SU-DHL-6 (cell line): Measurements from ENCODE around the gene SIGLEC14.

Experiments used
- H2AFZ ChIP-seq: fragments of 200-600 bp; sonication (generic); 2 replicates; pipeline ENCODE4 v1.6.1; 2014; ENCODE audit warnings: low read depth, mild to moderate bottlenecking, moderate library complexity, mixed read lengths, antibody characterized with exemption, low read length; ENCODE audit not compliant: severe bottlenecking
- H3F3A ChIP-seq: fragments of 200-600 bp; shearing (Covaris generic); 2 replicates; pipeline ENCODE4 v1.6.0; 2016; ENCODE audit warnings: antibody characterized with exemption, mild to moderate bottlenecking; ENCODE audit not compliant: insufficient read depth
- H3K27ac ChIP-seq: fragments of 200-600 bp; sonication (generic); 2 replicates; pipeline ENCODE4 v1.5.1; 2016; ENCODE audit warnings: low read depth, mild to moderate bottlenecking, low read length, moderate library complexity, mixed read lengths
- H3K27me3 ChIP-seq: fragments of 200-600 bp; sonication (generic), shearing (Covaris generic); 2 replicates; pipeline ENCODE4 v1.6.0; 2014; ENCODE audit warnings: mild to moderate bottlenecking, low read length
- H3K36me3 ChIP-seq: fragments of 200-600 bp; sonication (generic); 2 replicates; pipeline ENCODE4 v1.6.1; 2014; ENCODE audit warnings: mild to moderate bottlenecking, low read length, mixed read lengths
- H3K4me2 ChIP-seq: fragments of 300-600, 200-600 bp; shearing (Covaris generic), sonication (generic); 2 replicates; pipeline ENCODE4 v1.6.0; 2014; ENCODE audit warnings: low read length, low read depth, mild to moderate bottlenecking; ENCODE audit not compliant: poor library complexity, severe bottlenecking
- H3K4me3 ChIP-seq: fragments of 200-600 bp; sonication (generic); 2 replicates; pipeline ENCODE4 v1.5.1; 2014; ENCODE audit warnings: antibody characterized with exemption, low read length, mild to moderate bottlenecking, mixed read lengths; ENCODE audit not compliant: insufficient read depth, poor library complexity, severe bottlenecking
- H3K79me2 ChIP-seq: fragments of 200-600 bp; sonication (generic); 2 replicates; pipeline ENCODE4 v1.6.1; 2014; ENCODE audit warnings: mild to moderate bottlenecking, low read length, moderate library complexity; ENCODE audit not compliant: insufficient read depth
- H3K9ac ChIP-seq: fragments of 200-600 bp; sonication (generic); 2 replicates; pipeline ENCODE4 v1.7.0; 2014; ENCODE audit warnings: mild to moderate bottlenecking, low read length
- H3K9me2 ChIP-seq: fragments of 200-600 bp; sonication (generic); replicated peaks from 2 replicates; pipeline ENCODE4 v1.6.1; 2014; ENCODE audit warnings: low read length; ENCODE audit not compliant: insufficient read depth
- H3K9me3 ChIP-seq: fragments of 200-600 bp; sonication (generic); 2 replicates; pipeline ENCODE4 v1.6.1; 2014; ENCODE audit warnings: low read length, mixed read lengths; ENCODE audit not compliant: insufficient read depth
- H4K20me1 ChIP-seq: fragments of 200-600 bp; sonication (generic); 2 replicates; pipeline ENCODE4 v1.6.1; 2014; ENCODE audit warnings: low read depth, mild to moderate bottlenecking, antibody characterized with exemption, low read length, moderate library complexity, mixed read lengths
- EZH2phosphoT487 ChIP-seq: fragments of 200-600 bp; sonication (generic), shearing (Covaris generic); conservative IDR thresholded peaks from 2 replicates; pipeline ENCODE4 v1.6.1; 2018; ENCODE audit warnings: mild to moderate bottlenecking, antibody characterized with exemption, low read length, moderate library complexity, mixed read lengths
- TF ChIP-seq, protein P1 (sequence below): fragments of 200-600 bp; sonication (generic); IDR thresholded peaks from one replicate; pipeline ENCODE4 v1.5.1; 2017; ENCODE audit warnings: antibody characterized with exemption, mild to moderate bottlenecking, low read length, moderate library complexity; ENCODE audit not compliant: insufficient read depth, poor library complexity, severe bottlenecking

Gene SIGLEC14

DNA sequence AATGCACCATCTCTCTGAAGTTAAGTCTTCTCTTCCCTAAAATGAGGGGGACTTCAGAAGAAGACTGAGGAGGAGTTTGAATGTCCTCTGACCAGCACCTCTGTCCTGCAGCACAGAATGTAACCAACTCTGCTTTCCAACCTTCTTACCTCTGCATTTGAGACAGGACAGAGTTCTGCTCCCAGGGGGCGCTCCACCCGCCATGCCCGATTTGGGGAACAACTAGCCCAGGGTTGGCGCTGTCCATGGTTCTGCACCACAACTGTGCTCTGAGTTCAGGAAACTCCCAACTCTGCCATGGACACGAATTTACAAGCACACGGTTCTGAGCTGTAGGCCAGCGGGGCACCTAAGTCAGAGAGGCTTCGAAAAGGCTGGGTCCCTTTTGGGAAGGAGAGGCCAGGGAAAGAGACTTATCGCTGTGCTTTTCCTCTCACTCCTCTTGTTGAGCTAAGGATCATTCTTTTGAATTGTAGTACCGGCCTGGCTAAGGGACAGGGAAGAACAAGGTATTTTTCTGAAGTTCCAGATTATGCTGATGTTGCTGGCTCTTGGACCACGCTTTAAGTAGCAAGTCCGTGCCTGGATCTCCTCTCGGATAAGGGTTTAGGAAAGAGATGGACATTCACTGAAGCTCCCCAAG, 38.6 kb downstream of the SIGLEC14 start:
- no peaks in the 10 kb centered on the region for H3K36me3 ChIP-seq
- H4K20me1 ChIP-seq = no peaks in the 10 kb centered on the region
- H3K79me2 ChIP-seq = no peaks in the 10 kb centered on the region
- TF ChIP-seq, protein P1, sequence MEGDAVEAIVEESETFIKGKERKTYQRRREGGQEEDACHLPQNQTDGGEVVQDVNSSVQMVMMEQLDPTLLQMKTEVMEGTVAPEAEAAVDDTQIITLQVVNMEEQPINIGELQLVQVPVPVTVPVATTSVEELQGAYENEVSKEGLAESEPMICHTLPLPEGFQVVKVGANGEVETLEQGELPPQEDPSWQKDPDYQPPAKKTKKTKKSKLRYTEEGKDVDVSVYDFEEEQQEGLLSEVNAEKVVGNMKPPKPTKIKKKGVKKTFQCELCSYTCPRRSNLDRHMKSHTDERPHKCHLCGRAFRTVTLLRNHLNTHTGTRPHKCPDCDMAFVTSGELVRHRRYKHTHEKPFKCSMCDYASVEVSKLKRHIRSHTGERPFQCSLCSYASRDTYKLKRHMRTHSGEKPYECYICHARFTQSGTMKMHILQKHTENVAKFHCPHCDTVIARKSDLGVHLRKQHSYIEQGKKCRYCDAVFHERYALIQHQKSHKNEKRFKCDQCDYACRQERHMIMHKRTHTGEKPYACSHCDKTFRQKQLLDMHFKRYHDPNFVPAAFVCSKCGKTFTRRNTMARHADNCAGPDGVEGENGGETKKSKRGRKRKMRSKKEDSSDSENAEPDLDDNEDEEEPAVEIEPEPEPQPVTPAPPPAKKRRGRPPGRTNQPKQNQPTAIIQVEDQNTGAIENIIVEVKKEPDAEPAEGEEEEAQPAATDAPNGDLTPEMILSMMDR = peak; percentile 53
- TF ChIP-seq EZH2phosphoT487 = no peak
- no peaks in the 10 kb centered on the region for H3K9me2 ChIP-seq
- H3K4me2 ChIP-seq = peak overlapping the region; percentile 51
- H3K27me3 ChIP-seq = no peaks in the 10 kb centered on the region
- no peak overlapping the region for H3K9ac ChIP-seq
- H3K27ac ChIP-seq = peak overlapping the region; percentile 89
- no peak overlapping the region for H2AFZ ChIP-seq
- H3K9me3 ChIP-seq = no peaks in the 10 kb centered on the region
- peaks cover 6% of the 10 kb centered on the region for H3F3A ChIP-seq
- H3K4me3 ChIP-seq = no peak overlapping the region

DNA sequence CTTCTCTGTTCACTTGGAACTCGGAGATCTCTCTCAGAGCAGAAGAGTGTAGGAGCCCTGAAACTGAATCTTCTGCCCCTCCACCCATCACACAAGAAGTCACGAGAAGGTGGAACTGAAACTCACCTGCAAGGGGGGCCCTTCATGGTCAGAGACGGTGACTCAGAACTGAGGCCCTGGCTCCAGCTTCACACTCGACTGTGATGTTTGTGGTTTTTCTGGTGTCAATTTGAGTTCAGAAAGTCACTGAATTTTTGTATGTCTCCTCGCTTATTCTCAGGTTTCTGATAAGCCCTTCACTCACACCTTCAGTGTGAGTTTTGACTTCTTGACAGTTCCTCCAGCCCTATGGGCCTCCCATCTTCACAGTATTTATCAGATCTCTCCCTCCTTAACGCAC, 39.5 kb downstream of the SIGLEC14 start:
- H3K27ac ChIP-seq = peak overlapping the region; percentile 89
- no peaks in the 10 kb centered on the region for H3K27me3 ChIP-seq
- no peaks in the 10 kb centered on the region for H3K36me3 ChIP-seq
- no peaks in the 10 kb centered on the region for H4K20me1 ChIP-seq
- peak overlapping the region; percentile 36 for H3K9ac ChIP-seq
- peak overlapping the region; percentile 61 for H3K4me2 ChIP-seq
- no peak overlapping the region for H2AFZ ChIP-seq
- peaks cover 6% of the 10 kb centered on the region for H3F3A ChIP-seq
- peak overlapping the region; percentile 35 for H3K4me3 ChIP-seq
- no peaks in the 10 kb centered on the region for H3K9me3 ChIP-seq
- TF ChIP-seq, protein P1 = no peak
- TF ChIP-seq EZH2phosphoT487 = no peak
- no peaks in the 10 kb centered on the region for H3K79me2 ChIP-seq
- H3K9me2 ChIP-seq = no peaks in the 10 kb centered on the region

DNA sequence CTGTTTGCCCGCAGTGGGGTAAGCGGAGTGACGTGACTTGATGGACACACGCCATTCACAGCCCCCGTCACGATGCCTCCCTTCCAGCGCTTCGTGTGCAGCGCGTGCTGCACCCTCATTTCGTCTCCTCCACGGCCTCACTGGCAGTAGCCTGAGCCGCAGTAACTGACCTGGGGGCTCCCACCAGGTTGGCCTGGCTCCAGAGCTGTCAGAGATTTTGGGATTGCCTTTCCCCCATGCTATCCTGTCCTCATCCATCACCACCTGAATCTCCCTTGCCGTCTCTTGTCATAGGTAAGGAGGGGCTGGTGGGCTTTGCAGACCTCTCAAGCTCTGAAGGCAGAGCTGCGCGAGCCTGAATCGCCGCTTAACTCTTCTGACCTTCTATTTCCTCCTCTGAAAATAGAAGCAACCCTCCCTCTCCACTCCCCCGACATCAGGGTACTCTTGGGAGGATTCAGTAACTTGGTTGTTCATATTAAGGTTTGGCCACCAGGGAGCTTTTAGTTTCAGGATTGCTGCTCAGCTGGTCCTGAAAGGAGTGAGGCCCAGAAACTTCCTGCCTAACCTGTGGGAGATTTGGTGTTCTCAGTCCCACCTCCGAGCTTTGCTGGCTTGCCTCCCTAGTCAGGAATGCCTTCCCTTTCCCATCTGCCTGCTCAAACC, 44.3 kb downstream of the SIGLEC14 start:
- H3K9me2 ChIP-seq = no peaks in the 10 kb centered on the region
- no peak overlapping the region for H3K4me2 ChIP-seq
- TF ChIP-seq, protein P1 = no peak
- TF ChIP-seq EZH2phosphoT487 = no peak

More for the DNA sequence above, 44.3 kb downstream of the SIGLEC14 start:
- no peaks in the 10 kb centered on the region for H4K20me1 ChIP-seq
- no peak overlapping the region for H3K9ac ChIP-seq
- no peaks in the 10 kb centered on the region for H3K36me3 ChIP-seq
- no peaks in the 10 kb centered on the region for H3K79me2 ChIP-seq
- H3F3A ChIP-seq = peaks cover 2% of the 10 kb centered on the region
- H3K9me3 ChIP-seq = no peaks in the 10 kb centered on the region
- no peak overlapping the region for H3K27ac ChIP-seq
- H2AFZ ChIP-seq = no peak overlapping the region
- H3K4me3 ChIP-seq = no peak overlapping the region
- no peaks in the 10 kb centered on the region for H3K27me3 ChIP-seq
